ENCODE measurements around the gene KCNJ5. TPM values are rescaled to one million over a fixed set of nuclear protein-coding genes. Genes with fewer than 3 reads are reported as not detected.

Gene KCNJ5
- total RNA-seq, 1 donor from 2014 or later, result 2.0 TPM

- DNase-seq, result no peak
Observed at GRCh38 chr11:128871168-128871610, 20.0 kb upstream of the KCNJ5 start.

GRCh38 chr11:128872094-128872493 is 19.1 kb upstream of the KCNJ5 start:
- no peak for DNase-seq

GRCh38 chr11:128872594-128872993 is 18.6 kb upstream of the KCNJ5 start:
- no peak for DNase-seq

- DNase-seq, result peak; percentile 48
Observed at GRCh38 chr11:128874427-128874826, 16.7 kb upstream of the KCNJ5 start.

GRCh38 chr11:128876133-128876650 is 15.0 kb upstream of the KCNJ5 start:
- DNase-seq, result no peak

GRCh38 chr11:128877726-128878125 is 13.4 kb upstream of the KCNJ5 start:
- no peak for DNase-seq

- no peak for DNase-seq
Observed at GRCh38 chr11:128878455-128878854, 12.7 kb upstream of the KCNJ5 start.

GRCh38 chr11:128879817-128880216 is 11.3 kb upstream of the KCNJ5 start:
- no peak for DNase-seq

GRCh38 chr11:128881221-128881620 is 9.9 kb upstream of the KCNJ5 start:
- no peak for DNase-seq

GRCh38 chr11:128882451-128882850 is 8.7 kb upstream of the KCNJ5 start:
- DNase-seq, result no peak

GRCh38 chr11:128884054-128884453 is 7.1 kb upstream of the KCNJ5 start:
- no peak for DNase-seq

GRCh38 chr11:128884703-128885338 is 6.3 kb upstream of the KCNJ5 start:
- peak; percentile 17 for DNase-seq

GRCh38 chr11:128886406-128887124 is 4.6 kb upstream of the KCNJ5 start:
- no peak for DNase-seq

- DNase-seq, result no peak
Observed at GRCh38 chr11:128888034-128888985, 2.8 kb upstream of the KCNJ5 start.

GRCh38 chr11:128889657-128890213 is 1.4 kb upstream of the KCNJ5 start:
- no peak for DNase-seq

GRCh38 chr11:128890216-128890542 is 977 bp upstream of the KCNJ5 start:
- no peak for DNase-seq

- no peak for DNase-seq
Observed at GRCh38 chr11:128891913-128892398, 800 bp downstream of the KCNJ5 start.

GRCh38 chr11:128892866-128893565 is 1.9 kb downstream of the KCNJ5 start:
- no peak for DNase-seq

GRCh38 chr11:128893578-128894285 is 2.6 kb downstream of the KCNJ5 start:
- no peak for DNase-seq

- DNase-seq, result no peak
Observed at GRCh38 chr11:128894286-128894681, 3.1 kb downstream of the KCNJ5 start.

GRCh38 chr11:128894685-128895084 is 3.5 kb downstream of the KCNJ5 start:
- DNase-seq, result no peak
